WTC11 (cell line): Measurements from ENCODE around the gene AMMECR1L.

ENCODE experiments used
- SP1 ChIP-seq: sonication (generic); formaldehyde crosslinking; conservative IDR thresholded peaks from 2 replicates; pipeline ENCODE4 v1.8.1; 2022; ENCODE audit warnings: missing genetic modification reagents
- TF ChIP-seq, protein P1 (sequence below): fragments of 200-600 bp; IDR thresholded peaks from 2 replicates; pipeline ENCODE4 v1.8.0; 2022; ENCODE audit warnings: antibody characterized with exemption
- TF ChIP-seq, protein P2 (sequence below): sonication (generic); formaldehyde crosslinking; IDR thresholded peaks from 2 replicates; pipeline ENCODE4 v1.8.1; 2022; ENCODE audit warnings: low read depth, mild to moderate bottlenecking, moderate library complexity, missing genetic modification reagents, borderline replicate concordance

DNA sequence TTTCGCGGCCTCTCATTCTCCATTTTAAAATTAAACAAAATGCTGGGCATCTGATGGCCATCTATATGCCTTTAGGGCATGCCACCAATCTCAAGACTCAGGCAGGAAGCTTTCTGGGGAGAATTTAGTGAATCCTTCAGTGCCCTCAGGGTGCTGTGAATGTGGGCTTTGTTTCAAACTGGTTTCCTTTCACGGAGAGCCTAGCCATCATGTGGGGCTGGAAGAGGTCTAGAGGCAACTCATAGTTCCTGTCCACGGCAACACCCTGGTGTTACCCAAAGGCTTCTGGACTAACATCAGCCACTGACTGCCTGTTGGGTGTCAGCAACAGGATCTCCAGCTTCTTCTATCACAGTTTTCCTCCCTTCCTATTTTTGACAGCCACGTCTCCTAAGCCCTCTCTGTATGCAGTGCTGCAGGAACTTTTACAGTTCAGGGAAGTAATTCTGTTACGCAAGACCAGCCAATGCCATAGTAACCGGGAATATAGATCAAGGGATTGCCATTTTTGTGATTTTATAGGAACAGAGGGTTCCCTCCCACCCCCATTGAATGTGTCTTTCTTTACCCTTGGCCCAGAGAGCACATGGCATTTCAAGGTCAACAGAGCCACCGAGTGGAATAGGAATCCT is 66.8 kb downstream of the AMMECR1L start:
- no peak for TF ChIP-seq SP1 (CRISPR knock-in tag)
- TF ChIP-seq, protein P1, sequence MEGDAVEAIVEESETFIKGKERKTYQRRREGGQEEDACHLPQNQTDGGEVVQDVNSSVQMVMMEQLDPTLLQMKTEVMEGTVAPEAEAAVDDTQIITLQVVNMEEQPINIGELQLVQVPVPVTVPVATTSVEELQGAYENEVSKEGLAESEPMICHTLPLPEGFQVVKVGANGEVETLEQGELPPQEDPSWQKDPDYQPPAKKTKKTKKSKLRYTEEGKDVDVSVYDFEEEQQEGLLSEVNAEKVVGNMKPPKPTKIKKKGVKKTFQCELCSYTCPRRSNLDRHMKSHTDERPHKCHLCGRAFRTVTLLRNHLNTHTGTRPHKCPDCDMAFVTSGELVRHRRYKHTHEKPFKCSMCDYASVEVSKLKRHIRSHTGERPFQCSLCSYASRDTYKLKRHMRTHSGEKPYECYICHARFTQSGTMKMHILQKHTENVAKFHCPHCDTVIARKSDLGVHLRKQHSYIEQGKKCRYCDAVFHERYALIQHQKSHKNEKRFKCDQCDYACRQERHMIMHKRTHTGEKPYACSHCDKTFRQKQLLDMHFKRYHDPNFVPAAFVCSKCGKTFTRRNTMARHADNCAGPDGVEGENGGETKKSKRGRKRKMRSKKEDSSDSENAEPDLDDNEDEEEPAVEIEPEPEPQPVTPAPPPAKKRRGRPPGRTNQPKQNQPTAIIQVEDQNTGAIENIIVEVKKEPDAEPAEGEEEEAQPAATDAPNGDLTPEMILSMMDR, result no peak
- TF ChIP-seq, protein P2, sequence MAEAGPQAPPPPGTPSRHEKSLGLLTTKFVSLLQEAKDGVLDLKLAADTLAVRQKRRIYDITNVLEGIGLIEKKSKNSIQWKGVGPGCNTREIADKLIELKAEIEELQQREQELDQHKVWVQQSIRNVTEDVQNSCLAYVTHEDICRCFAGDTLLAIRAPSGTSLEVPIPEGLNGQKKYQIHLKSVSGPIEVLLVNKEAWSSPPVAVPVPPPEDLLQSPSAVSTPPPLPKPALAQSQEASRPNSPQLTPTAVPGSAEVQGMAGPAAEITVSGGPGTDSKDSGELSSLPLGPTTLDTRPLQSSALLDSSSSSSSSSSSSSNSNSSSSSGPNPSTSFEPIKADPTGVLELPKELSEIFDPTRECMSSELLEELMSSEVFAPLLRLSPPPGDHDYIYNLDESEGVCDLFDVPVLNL, result no peak
